ENCODE measurements around the gene MAD2L1BP.

MAD2L1BP gene

DNA sequence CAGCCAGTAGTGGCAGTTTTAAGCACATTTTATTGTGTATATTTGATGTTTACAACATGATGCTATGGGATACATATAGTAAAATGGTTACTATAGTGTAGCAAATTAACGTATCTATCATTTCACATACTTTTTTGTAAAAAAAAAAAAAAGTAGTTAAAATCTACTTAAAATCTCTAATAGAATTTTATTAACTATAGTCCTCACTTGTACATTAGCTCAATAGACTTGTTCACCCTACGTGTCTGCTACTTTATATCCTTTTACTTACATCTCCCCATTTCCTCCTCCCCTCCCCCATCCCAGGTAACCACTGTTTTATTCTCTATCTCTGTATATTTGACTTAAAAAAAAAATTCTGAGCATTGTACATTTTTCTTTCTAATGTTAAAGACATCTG is 29.6 kb upstream of the MAD2L1BP start:
- Mint-ChIP-seq H3K4me1 (peaks cover 2% of the 10 kb centered on the region), H3K36me3 (ENCODE audit: low read depth) (peaks cover 51% of the 10 kb centered on the region), H3K9me3 (no peaks in the 10 kb centered on the region), H3K4me3 (no peak overlapping the region), H3K27me3 (ENCODE audit: low read depth, poor library complexity) (no peaks in the 10 kb centered on the region), H3K27ac (no peak overlapping the region)
- TF ChIP-seq, protein P1, sequence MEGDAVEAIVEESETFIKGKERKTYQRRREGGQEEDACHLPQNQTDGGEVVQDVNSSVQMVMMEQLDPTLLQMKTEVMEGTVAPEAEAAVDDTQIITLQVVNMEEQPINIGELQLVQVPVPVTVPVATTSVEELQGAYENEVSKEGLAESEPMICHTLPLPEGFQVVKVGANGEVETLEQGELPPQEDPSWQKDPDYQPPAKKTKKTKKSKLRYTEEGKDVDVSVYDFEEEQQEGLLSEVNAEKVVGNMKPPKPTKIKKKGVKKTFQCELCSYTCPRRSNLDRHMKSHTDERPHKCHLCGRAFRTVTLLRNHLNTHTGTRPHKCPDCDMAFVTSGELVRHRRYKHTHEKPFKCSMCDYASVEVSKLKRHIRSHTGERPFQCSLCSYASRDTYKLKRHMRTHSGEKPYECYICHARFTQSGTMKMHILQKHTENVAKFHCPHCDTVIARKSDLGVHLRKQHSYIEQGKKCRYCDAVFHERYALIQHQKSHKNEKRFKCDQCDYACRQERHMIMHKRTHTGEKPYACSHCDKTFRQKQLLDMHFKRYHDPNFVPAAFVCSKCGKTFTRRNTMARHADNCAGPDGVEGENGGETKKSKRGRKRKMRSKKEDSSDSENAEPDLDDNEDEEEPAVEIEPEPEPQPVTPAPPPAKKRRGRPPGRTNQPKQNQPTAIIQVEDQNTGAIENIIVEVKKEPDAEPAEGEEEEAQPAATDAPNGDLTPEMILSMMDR (IDR thresholded peaks at IDR 0.05) = no peak
- no peak for DNase-seq

DNA sequence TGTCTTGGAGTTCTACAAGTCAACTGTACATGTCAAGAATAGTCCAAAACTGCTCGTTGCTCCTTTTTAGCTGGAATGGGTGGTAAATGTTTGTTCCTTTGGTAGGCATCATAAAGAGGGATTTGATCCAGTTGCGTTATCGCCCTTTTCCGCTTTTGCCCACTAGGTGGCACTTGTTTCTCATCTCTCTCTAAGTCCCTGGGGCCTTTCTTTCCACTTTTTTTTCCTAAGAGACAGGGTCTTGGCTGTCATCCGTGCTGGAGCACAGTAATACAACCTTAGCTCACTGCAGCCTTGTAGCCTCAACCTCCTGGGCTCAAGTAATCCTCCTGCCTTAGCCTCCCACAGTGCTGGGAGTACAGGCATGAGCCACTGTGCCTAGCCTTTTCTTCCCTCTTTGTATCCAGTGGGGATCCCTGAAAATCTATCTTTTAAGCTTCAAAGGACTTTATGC is 27.3 kb upstream of the MAD2L1BP start:
- Mint-ChIP-seq H3K9me3 (no peaks in the 10 kb centered on the region), H3K27me3 (ENCODE audit: low read depth, poor library complexity) (no peaks in the 10 kb centered on the region), H3K36me3 (ENCODE audit: low read depth) (peaks cover 46% of the 10 kb centered on the region), H3K4me3 (no peak overlapping the region), H3K27ac (no peak overlapping the region), H3K4me1 (peaks cover 4% of the 10 kb centered on the region)
- DNase-seq = peak; percentile 80
- TF ChIP-seq, protein P1 (IDR thresholded peaks at IDR 0.05) = peak; percentile 87

DNA sequence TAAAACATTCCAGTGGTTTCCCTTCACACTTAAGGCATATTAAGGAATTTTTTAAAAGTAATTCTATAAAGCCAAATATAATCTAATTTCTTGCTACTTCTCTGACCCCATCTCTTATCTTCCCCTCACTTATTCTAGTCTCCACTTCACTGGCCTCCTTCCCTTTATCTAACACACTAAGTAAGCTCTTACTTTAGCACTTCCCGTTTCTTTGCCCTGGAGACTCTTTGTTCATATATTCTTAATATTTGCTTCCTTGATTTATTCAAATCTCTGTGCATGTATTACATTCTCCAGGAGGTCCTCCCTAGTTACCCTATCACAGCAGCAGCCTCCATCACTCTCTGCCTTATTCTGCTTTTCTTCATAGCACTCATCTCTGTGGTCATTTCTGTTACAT is 26.8 kb upstream of the MAD2L1BP start:
- Mint-ChIP-seq H3K27me3 (ENCODE audit: low read depth, poor library complexity) (no peaks in the 10 kb centered on the region), H3K4me3 (no peak overlapping the region), H3K4me1 (peaks cover 4% of the 10 kb centered on the region), H3K9me3 (no peaks in the 10 kb centered on the region), H3K36me3 (ENCODE audit: low read depth) (peaks cover 46% of the 10 kb centered on the region), H3K27ac (no peak overlapping the region)
- TF ChIP-seq, protein P1 (IDR thresholded peaks at IDR 0.05) = no peak
- no peak for DNase-seq

DNA sequence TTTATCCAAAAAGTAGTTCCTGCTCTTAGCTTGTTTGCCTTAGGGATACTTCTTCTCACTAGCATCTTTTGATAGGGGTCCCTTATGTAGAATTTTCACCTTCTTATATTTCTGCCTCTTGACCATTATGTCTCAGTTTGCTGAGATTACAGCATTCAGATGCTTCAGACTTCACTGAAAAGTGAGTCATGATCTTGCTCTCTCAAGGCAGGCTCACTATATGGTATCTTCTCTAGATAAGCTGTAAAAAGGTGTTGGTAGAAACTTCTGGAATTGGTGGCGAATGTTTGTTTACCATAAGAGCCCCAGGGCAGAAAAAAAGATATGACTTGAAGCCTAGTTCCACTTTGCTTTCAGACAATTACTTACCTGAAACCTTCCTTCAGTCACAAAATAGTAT is 26.2 kb upstream of the MAD2L1BP start:
- Mint-ChIP-seq H3K27ac (no peak overlapping the region), H3K36me3 (ENCODE audit: low read depth) (peaks cover 45% of the 10 kb centered on the region), H3K27me3 (ENCODE audit: low read depth, poor library complexity) (no peaks in the 10 kb centered on the region), H3K9me3 (no peaks in the 10 kb centered on the region), H3K4me3 (no peak overlapping the region), H3K4me1 (peaks cover 4% of the 10 kb centered on the region)
- TF ChIP-seq, protein P1 (IDR thresholded peaks at IDR 0.05) = no peak
- DNase-seq = no peak

DNA sequence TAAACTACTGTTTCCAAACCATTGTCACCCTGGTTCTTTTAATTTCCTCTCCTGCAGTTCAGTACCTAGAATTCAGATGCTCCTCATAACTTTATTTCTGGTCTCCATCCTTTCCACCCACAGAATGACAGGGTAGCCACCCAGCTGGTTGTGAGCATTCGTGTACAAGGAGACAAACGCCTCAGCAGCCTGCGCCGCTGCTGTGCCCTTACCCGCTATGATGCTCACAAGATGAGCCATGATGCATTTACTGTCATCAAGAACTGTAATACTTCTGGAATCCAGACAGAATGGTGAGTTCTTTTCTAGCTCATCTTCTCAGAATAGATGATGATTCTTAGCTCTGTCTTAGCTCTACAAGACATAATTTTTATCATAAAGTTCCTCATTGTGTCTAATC is 25.2 kb upstream of the MAD2L1BP start:
- Mint-ChIP-seq H3K27ac (no peak overlapping the region), H3K9me3 (no peaks in the 10 kb centered on the region), H3K4me1 (peaks cover 4% of the 10 kb centered on the region), H3K27me3 (ENCODE audit: low read depth, poor library complexity) (no peaks in the 10 kb centered on the region), H3K36me3 (ENCODE audit: low read depth) (peaks cover 39% of the 10 kb centered on the region), H3K4me3 (no peak overlapping the region)
- DNase-seq = no peak
- TF ChIP-seq, protein P1 (IDR thresholded peaks at IDR 0.05) = no peak

DNA sequence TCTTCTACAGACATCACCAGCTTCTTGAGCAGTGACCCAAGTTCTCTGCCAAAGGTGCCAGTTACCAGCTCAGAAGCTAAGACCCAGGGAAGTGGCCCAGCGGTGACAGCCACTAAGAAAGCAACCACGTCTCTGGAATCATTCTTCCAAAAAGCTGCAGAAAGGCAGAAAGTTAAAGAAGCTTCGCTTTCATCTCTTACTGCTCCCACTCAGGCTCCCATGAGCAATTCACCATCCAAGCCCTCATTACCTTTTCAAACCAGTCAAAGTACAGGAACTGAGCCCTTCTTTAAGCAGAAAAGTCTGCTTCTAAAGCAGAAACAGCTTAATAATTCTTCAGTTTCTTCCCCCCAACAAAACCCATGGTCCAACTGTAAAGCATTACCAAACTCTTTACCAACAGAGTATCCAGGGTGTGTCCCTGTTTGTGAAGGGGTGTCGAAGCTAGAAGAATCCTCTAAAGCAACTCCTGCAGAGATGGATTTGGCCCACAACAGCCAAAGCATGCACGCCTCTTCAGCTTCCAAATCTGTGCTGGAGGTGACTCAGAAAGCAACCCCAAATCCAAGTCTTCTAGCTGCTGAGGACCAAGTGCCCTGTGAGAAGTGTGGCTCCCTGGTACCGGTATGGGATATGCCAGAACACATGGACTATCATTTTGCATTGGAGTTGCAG is 21.8 kb upstream of the MAD2L1BP start:
- TF ChIP-seq, protein P1 (IDR thresholded peaks at IDR 0.05) = no peak
- DNase-seq = no peak
- H3K9me3 Mint-ChIP-seq = no peaks in the 10 kb centered on the region
- peaks cover 34% of the 10 kb centered on the region for H3K36me3 Mint-ChIP-seq (ENCODE audit: low read depth)
- no peak overlapping the region for H3K4me3 Mint-ChIP-seq
- H3K4me1 Mint-ChIP-seq = peaks cover 4% of the 10 kb centered on the region
- H3K27me3 Mint-ChIP-seq (ENCODE audit: low read depth, poor library complexity) = no peaks in the 10 kb centered on the region
- peak overlapping the region; percentile 84 for H3K27ac Mint-ChIP-seq

Data from nephron progenitor cell (in vitro differentiated cells).